B cell (primary cell): ENCODE measurements around the gene NAMPT. TPM values are rescaled to one million over a fixed set of nuclear protein-coding genes. Genes with fewer than 3 reads are reported as not detected.

Source experiments
- ATAC-seq: fragments of 200-7000 bp; cut with Tn5 transposase; one replicate; pipeline ENCODE4 v1.10.0; 2021; ENCODE audit warnings: low read depth, mild to moderate bottlenecking, moderate number of reproducible peaks, moderate library complexity
- CTCF ChIA-PET: fragments of 350-600 bp; sonication (Branson Sonifier 250); formaldehyde crosslinking; loops from one replicate; lab custom pipeline; 2021; ENCODE audit warnings: antibody characterized with exemption, inconsistent platforms; lab: Charles Lee
- POLR2A ChIA-PET: fragments of 350-600 bp; sonication (Branson Sonifier 250); formaldehyde crosslinking; loops from one replicate; lab custom pipeline; 2021; ENCODE audit warnings: antibody characterized with exemption; lab: Charles Lee
- DNase-seq: peaks from one replicate; pipeline ENCODE4 v3.0.0; 2013
- H2AFZ ChIP-seq: 2 replicates; pipeline ENCODE4 v1.6.1; 2012; ENCODE audit warnings: mild to moderate bottlenecking, low read depth, low read length; ENCODE audit not compliant: insufficient read depth, poor library complexity, severe bottlenecking
- H3K27ac ChIP-seq, 2 donors: 1 replicate in 1 of 2; 2 replicates in 1 of 2; pipeline ENCODE4 v1.5.1; 2012 to 2013; ENCODE audit warnings: low read length in 2 of 2, mild to moderate bottlenecking in 2 of 2, moderate library complexity in 1 of 2
- H3K27me3 ChIP-seq, 4 experiments: fragments of 200-600 bp in 1 of 4; sonication (generic) in 1 of 4; replicated peaks in 1 of 4; 1 replicate in 2 of 4; 2 replicates in 2 of 4; pipeline versions ENCODE4 v1.6.1 to v1.7.0; 2013 to 2016; ENCODE audit warnings: low read length in 3 of 4, mild to moderate bottlenecking in 2 of 4, mixed read lengths in 1 of 4, moderate library complexity in 1 of 4; ENCODE audit not compliant: insufficient read depth in 4 of 4, control insufficient read depth in 3 of 4; ENCODE audit errors: control extremely low read depth in 1 of 4
- H3K36me3 ChIP-seq, 2 experiments: replicated peaks in 1 of 2; 1 replicate in 1 of 2; 2 replicates in 1 of 2; pipeline versions ENCODE4 v1.6.1 to v1.7.1; 2013; ENCODE audit warnings: low read length in 1 of 2; ENCODE audit not compliant: insufficient read depth in 2 of 2, control insufficient read depth in 1 of 2; ENCODE audit errors: control extremely low read depth in 1 of 2, extremely low read depth in 1 of 2
- H3K4me1 ChIP-seq, 2 donors: fragments of 200-600 bp in 1 of 2; sonication (generic) in 1 of 2; 1 replicate in 1 of 2; 2 replicates in 1 of 2; pipeline versions ENCODE4 v1.5.1 to v1.6.1; 2013 to 2017; ENCODE audit warnings: low read length in 2 of 2; ENCODE audit not compliant: control insufficient read depth in 2 of 2, insufficient read depth in 2 of 2
- H3K4me2 ChIP-seq: replicated peaks from 2 replicates; pipeline ENCODE3; 2012; ENCODE audit warnings: mild to moderate bottlenecking, low read depth, low read length; ENCODE audit not compliant: poor library complexity, severe bottlenecking
- H3K4me3 ChIP-seq, 5 experiments: fragments of 200-600 bp in 1 of 5; sonication (generic) in 1 of 5; 1 replicate in 3 of 5; 2 replicates in 2 of 5; pipeline versions ENCODE4 v1.5.1 to v1.7.0; 2011 to 2016; ENCODE audit warnings: low read length in 4 of 5, mild to moderate bottlenecking in 4 of 5, low read depth in 2 of 5, control low read depth in 1 of 5, moderate library complexity in 1 of 5; ENCODE audit not compliant: insufficient read depth in 1 of 5; ENCODE audit errors: control extremely low read depth in 1 of 5, extremely low read depth in 1 of 5
- H3K79me2 ChIP-seq: fragments of 200-600 bp; sonication (generic); one replicate; pipeline ENCODE4 v1.6.0; 2016; ENCODE audit warnings: low read length; ENCODE audit not compliant: control insufficient read depth, insufficient read depth
- H3K9ac ChIP-seq: fragments of 200-600 bp; sonication (generic); 2 replicates; pipeline ENCODE4 v1.6.1; 2017; ENCODE audit warnings: mild to moderate bottlenecking, low read length, moderate library complexity
- H3K9me3 ChIP-seq, 3 donors: one replicate each; pipeline versions ENCODE4 v1.6.1 to v1.7.1; 2013; ENCODE audit warnings: low read length in 2 of 3; ENCODE audit not compliant: control insufficient read depth in 2 of 3, insufficient read depth in 1 of 3; ENCODE audit errors: control extremely low read depth in 1 of 3
- H4K20me1 ChIP-seq: 2 replicates; pipeline ENCODE4 v1.6.0; 2012; ENCODE audit warnings: mild to moderate bottlenecking, low read length; ENCODE audit not compliant: insufficient read depth, control insufficient read depth, poor library complexity, severe bottlenecking
- H3K27ac Mint-ChIP-seq: one replicate; pipeline ENCODE4 v1.8.0; 2021; ENCODE audit warnings: mixed read lengths
- H3K27me3 Mint-ChIP-seq: one replicate; pipeline ENCODE4 v1.8.0; 2021; ENCODE audit warnings: mixed read lengths
- H3K4me1 Mint-ChIP-seq: one replicate; pipeline ENCODE4 v1.8.0; 2021; ENCODE audit warnings: mixed read lengths
- H3K4me3 Mint-ChIP-seq: one replicate; pipeline ENCODE4 v1.8.0; 2021; ENCODE audit warnings: mixed read lengths
- H3K9me3 Mint-ChIP-seq: one replicate; pipeline ENCODE4 v1.8.0; 2022; ENCODE audit warnings: mixed read lengths; ENCODE audit not compliant: insufficient read depth
- EZH2 ChIP-seq: IDR thresholded peaks from 2 replicates; pipeline ENCODE4 v1.6.1; 2012; ENCODE audit warnings: borderline replicate concordance, low read depth, mild to moderate bottlenecking, moderate library complexity, low read length; ENCODE audit not compliant: insufficient read depth, poor library complexity, severe bottlenecking
- WGBS: methylation state at CpG from one replicate; pipeline ENCODE4 v1.1.5; 2013; ENCODE audit warnings: missing lambda C conversion rate; ENCODE audit not compliant: insufficient coverage; 5-methylcytosine and 5-hydroxymethylcytosine counted together
- intact Hi-C: fragments of 100-400 bp; cut with micrococcal nuclease; formaldehyde crosslinking; loops from one replicate; pipeline ENCODE4 v1.10.0; 2022
- polyA plus RNA-seq: library from polyadenylated mRNA; depleted of rRNA; stranded (reverse); fragments of >200 nt; gene quantifications from 2 replicates; pipeline ENCODE4 v1.2.3, GENCODE V29; 2012
- total RNA-seq, 2 donors: library from RNA; stranded (reverse); fragments of 120-200 nt in 1 of 2; gene quantifications; 1 replicate in 1 of 2; 2 replicates in 1 of 2; pipeline versions ENCODE4 v1.2.3 to v1.2.4, GENCODE V29; 2013 to 2022
- TF ChIP-seq, protein P1 (sequence below): fragments of 200-600 bp; IDR thresholded peaks from one replicate; pipeline ENCODE4 v1.8.0; 2022; ENCODE audit warnings: antibody characterized with exemption, mild to moderate bottlenecking

Gene NAMPT
- total and polyA plus RNA-seq, 2 donors (not counting 1 experiment from before 2014, with no cell fraction given): 11.6 to 48.8 TPM

GRCh38 chr7:106203473-106203872, 81.3 kb downstream of the NAMPT start:
- H3K27me3 Mint-ChIP-seq: peaks cover 19% of the 10 kb centered on the region
- Histone ChIP-seq H3K4me1 (no peaks in the 10 kb centered on the region), H3K9me3 (no peaks in the 10 kb centered on the region), H3K4me2 (no peak overlapping the region), H3K4me3 (no peak overlapping the region), H3K9ac (no peak overlapping the region), H3K27me3 (peaks cover 0 to 6% (median 2%) of the 10 kb centered on the region in 4 experiments), H3K36me3 (no peaks in the 10 kb centered on the region), H3K79me2 (no peaks in the 10 kb centered on the region), H2AFZ (no peak overlapping the region), H3K27ac (no peak overlapping the region), H4K20me1 (no peaks in the 10 kb centered on the region)
- intact Hi-C loops: no loop called here
- ChIA-PET CTCF (interaction anchor here (0.7 to 2.4 kb wide), 2 partner anchors 27 to 259 kb away, joined by 3 to 7 read pairs; no protein-coding TSS in a partner anchor), POLR2A (no interaction called here)
- no peak overlapping the region for H3K27ac Mint-ChIP-seq
- WGBS: no CpG with 5 or more reads among the region's 1 CpG
- no peaks in the 10 kb centered on the region for H3K9me3 Mint-ChIP-seq
- H3K4me3 Mint-ChIP-seq: no peak overlapping the region
- no peak for DNase-seq
- no peaks in the 10 kb centered on the region for H3K4me1 Mint-ChIP-seq
- TF ChIP-seq, protein P1, sequence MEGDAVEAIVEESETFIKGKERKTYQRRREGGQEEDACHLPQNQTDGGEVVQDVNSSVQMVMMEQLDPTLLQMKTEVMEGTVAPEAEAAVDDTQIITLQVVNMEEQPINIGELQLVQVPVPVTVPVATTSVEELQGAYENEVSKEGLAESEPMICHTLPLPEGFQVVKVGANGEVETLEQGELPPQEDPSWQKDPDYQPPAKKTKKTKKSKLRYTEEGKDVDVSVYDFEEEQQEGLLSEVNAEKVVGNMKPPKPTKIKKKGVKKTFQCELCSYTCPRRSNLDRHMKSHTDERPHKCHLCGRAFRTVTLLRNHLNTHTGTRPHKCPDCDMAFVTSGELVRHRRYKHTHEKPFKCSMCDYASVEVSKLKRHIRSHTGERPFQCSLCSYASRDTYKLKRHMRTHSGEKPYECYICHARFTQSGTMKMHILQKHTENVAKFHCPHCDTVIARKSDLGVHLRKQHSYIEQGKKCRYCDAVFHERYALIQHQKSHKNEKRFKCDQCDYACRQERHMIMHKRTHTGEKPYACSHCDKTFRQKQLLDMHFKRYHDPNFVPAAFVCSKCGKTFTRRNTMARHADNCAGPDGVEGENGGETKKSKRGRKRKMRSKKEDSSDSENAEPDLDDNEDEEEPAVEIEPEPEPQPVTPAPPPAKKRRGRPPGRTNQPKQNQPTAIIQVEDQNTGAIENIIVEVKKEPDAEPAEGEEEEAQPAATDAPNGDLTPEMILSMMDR: no peak
- no peak for TF ChIP-seq EZH2
- ATAC-seq: no peak

GRCh38 chr7:106201164-106201563, 83.6 kb downstream of the NAMPT start:
- Mint-ChIP-seq H3K27me3 (peaks cover 12% of the 10 kb centered on the region), H3K4me3 (no peak overlapping the region), H3K27ac (no peak overlapping the region), H3K4me1 (no peaks in the 10 kb centered on the region), H3K9me3 (no peaks in the 10 kb centered on the region)
- TF ChIP-seq, protein P1: no peak
- no peak for TF ChIP-seq EZH2
- Histone ChIP-seq H3K36me3 (no peaks in the 10 kb centered on the region), H2AFZ (no peak overlapping the region), H3K9me3 (no peaks in the 10 kb centered on the region), H3K4me2 (no peak overlapping the region), H3K27ac (no peak overlapping the region), H3K79me2 (no peaks in the 10 kb centered on the region), H3K9ac (no peak overlapping the region), H4K20me1 (no peaks in the 10 kb centered on the region), H3K4me3 (no peak overlapping the region), H3K4me1 (no peaks in the 10 kb centered on the region), H3K27me3 (peaks cover 0 to 4% (median 2%) of the 10 kb centered on the region in 4 experiments)
- CTCF ChIA-PET: interaction anchor here (2.4 kb wide), 1 partner anchor 24 kb away, joined by 7 read pairs; no protein-coding TSS in a partner anchor
- DNase-seq: no peak
- POLR2A ChIA-PET: no interaction called here
- ATAC-seq: no peak
- intact Hi-C loops: no loop called here
- 43% methylated on average over 1 of the region's 3 CpGs for WGBS
